Urothelium cell line (cell line): ENCODE measurements around the gene ARR3.
"Not testable (repeated sequence)": the region's sequence is repeated elsewhere in the genome, so short reads cannot be mapped to it uniquely, and the experiment has no call there.

Experiments used
- DNase-seq: peaks from one replicate; pipeline ENCODE4 v3.0.0; 2011; ENCODE audit warnings: low spot score, mixed read lengths
- FAIRE-seq: peaks from 2 replicates; lab custom pipeline; 2011; peaks lifted over from hg19 to GRCh38; lab: Jason Lieb, UNC

Gene ARR3

DNA sequence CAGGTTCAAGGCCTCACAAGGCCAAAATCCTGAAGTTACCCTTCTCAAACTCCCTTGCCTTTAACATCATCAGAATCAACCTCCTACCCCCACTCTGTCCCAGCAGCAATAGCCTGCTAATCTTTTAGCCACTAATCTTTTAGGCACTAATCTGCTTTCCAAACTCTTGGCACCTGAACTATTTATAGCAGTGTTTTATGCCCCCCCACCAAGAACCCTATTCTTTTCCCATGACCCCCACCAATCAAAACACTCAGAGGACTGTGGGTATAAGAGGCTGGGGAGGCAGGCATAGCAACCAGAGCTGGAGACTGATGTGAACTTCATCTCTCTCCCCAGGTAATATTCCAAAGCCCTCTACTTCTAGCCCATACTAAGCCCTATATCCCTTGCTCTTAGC is at the start of gene ARR3:
ARR3 (plus strand) TSS at position 301 of the 400 bp plus-strand sequence. CDS start 1,052 bp downstream, outside the sequence.
- DNase-seq (no peak), FAIRE-seq (no peak)

DNA sequence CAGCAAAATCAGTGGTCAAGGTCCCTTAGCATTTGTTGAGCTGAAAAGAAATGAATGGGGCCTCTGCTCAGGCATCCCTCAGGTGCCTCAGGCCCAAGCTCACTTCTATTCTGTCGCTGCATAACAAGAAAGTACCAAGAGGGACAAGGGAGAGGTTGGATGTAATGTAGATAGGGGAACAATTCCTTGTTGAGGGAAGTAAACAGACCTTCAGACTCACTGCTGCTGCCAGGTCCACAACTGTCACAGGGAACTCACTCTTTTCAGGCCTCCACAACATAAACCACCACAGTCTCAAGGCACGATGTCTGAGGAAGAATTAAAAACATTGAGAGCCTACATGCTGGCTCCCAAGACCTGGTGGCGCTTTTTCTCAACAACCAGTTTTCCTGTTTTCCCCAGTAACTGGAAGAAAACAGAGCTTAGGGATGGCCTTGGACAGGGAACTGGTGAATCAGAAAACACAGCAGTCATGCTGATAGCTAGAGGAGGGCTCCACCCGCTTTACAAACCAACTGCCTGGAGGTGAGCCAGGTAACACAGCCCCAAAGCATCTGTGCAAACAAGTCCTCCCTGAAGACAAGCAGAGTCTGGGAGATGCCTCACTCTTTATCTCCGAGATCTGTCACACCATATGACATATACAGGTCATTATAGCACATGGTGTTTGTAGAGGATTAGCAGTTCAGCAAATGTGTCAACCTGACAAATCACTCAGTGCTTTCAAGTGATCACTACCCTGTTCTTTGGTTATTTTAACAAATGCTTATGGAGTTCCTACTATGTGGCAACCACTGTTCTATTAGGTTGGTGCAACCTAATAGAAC is 48.0 kb upstream of the ARR3 start:
- no peak for FAIRE-seq
- no peak for DNase-seq

DNA sequence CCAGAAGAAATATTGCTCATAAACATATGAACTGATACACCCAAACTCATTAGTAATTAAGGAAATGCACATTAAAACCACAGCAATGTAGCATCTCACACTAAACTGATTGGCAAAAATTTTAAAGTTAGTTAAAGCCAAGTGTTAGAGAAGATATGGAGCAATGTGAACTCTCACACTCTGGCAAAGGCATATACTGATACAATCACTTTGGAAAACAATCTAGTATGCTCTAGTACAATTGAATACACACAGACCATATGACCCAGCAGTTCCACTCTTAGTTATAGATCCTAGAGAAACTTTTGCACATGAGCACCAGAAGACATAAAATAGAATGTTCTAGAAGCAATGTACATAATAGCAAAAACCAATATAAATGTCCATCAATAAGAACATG is 42.1 kb upstream of the ARR3 start:
- DNase-seq, result no peak
- FAIRE-seq, result no peak

DNA sequence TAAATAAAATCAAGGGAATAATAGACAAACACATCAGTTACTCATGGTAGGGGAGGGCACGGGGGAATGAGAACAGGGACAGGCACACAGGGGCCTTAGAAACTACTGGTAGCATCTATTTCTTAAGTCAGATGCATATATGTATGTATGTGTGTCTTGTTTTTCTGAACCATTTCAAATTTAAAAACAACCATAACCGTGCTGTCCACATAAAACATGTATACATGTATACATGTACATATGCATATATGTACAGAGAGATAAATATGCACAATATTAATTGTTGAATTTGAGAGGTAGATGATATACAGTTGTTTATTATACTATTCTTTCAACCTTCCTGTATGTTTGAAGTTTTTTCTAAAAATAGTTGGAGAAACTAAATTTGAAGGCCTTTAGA is 41.4 kb upstream of the ARR3 start:
- no peak for FAIRE-seq
- no peak for DNase-seq

DNA sequence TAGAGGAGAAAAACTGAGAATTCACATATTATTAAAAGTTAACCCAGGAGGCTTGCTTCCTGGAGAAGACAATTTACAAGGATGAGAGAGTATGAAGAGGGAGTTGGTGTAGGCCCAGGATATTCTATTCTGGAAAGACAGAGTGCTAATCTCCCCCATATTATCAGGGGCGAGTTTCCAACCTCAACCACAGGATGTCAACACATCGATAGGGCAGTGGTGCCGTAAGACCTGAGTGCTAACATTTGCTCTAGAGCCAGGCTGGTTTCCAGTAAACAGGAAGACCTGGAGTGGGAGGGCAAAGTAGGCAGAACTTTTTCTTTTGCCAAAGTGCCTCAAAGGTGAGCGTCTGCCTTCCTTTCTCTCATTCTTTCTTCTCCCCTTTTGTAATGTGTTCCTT is 36.5 kb upstream of the ARR3 start:
- FAIRE-seq (no peak), DNase-seq (no peak)

DNA sequence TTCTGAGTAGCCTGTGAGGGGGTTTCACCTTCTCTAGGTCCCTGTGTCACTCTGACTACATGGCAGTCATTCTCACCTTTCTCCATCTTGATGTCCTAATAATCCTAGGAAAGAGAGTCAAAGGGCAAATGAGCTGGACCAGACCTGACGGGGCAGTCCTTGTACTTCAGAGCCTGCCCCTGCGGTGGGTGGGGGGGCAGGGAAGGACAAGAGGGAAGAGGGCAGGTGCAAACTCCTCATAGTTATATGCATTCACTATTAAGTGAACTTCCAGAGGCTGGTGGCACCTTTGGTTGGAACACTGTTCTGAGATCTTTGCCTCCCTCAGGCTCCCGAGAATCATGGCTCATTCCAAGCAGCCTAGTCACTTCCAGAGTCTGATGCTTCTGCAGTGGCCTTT is 33.8 kb upstream of the ARR3 start, which contains the start of gene AWAT1:
AWAT1 (plus strand) TSS at position 301 of the 400 bp plus-strand sequence; CDS start at position 342, 41 bp downstream.
- DNase-seq (no peak), FAIRE-seq (no peak)

DNA sequence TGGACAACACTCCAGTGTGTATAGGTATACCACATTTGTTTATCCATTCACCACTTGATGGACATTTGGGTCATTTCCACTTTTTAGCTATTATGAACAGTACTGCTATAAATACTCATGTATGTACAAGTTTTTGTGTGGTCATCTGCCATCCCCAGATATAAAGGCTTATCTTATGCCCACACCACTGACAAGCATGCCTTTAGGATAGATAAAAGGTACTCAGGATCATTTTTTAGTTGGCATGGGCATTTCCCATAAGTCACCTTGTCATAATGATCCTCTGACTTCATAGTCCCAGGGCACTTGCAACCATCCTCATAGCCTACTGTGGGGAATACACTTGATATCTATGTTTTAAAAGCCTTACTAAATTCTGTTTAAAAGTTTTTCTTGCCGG is 27.4 kb upstream of the ARR3 start:
- FAIRE-seq (no peak), DNase-seq (no peak)

DNA sequence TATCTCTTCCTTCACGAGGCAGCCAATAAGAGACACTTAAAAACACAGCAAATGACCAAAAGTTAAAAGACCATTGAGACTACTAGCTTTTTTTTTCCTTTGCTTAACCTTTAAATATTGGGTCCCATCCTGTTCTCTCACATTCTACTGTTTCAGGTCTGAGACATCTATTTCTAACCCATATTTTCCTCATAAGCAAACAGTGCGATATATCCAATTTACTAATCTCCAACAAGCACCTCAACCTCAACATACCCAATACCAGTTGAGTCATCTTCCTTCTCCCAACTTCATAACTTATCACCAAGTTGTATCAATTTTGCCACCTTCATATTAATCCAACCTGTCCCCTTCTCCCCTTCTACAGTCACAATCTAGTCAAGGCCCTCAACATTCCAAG is 26.6 kb upstream of the ARR3 start:
- no peak for FAIRE-seq

DNA sequence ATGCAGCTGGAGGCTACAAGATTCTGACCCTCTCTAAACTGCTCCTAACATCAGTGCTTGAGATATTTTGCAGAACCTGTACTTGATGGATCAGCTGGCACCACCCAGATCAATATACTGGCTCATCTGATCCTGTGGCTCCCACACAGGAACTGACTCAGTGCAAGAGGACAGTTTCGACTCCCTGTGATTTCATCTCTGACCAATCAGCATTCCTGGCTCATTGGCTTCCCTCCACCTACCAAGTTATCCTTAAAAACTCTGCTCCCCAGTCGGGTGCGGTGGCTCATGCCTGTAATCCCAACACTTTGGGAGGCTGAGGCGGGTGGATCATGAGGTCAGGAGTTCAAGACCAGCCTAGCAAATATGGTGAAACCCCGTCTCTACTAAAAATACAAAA is 24.5 kb upstream of the ARR3 start:
- not testable (repeated sequence) for FAIRE-seq, DNase-seq

More for the DNA sequence above, 26.6 kb upstream of the ARR3 start:
- DNase-seq, result no peak

DNA sequence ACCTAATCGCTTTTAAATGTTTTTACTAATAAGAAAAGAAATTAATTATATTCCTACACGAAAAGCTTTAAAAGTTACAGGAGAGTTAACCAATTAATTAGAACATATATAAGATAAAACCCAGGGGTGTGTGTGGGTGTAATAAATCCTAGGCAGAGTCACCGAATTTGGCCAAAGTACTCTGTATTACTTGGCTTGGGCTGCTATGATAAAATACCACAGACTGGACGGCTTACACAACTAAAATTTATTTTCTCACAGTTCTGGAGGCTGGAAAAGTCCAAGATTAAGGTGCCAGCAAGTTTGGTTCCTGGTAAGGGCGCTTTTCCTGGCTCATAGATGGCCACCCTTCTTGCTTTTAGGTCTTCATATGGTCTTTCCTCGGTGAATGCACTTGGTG is 23.3 kb upstream of the ARR3 start:
- no peak for DNase-seq
- no peak for FAIRE-seq

DNA sequence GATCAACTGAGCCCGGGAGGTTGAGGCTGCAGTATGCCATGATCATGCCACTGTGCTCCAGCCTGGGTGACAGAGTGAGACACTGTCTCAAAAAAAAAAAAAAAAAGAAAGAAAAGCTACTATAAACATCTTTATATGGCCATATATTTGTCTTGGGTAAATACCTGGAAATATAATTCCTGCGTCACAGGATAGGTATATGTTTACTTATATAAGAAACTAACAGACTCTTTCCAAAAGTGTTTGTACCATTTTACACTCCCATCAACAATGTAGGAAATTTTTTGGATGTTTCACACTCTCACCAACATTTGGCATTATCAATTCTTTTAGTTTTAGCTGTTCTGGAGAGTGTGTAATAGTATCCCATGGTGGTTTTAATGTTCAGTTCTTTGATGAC is 20.9 kb upstream of the ARR3 start:
- DNase-seq (no peak), FAIRE-seq (no peak)

DNA sequence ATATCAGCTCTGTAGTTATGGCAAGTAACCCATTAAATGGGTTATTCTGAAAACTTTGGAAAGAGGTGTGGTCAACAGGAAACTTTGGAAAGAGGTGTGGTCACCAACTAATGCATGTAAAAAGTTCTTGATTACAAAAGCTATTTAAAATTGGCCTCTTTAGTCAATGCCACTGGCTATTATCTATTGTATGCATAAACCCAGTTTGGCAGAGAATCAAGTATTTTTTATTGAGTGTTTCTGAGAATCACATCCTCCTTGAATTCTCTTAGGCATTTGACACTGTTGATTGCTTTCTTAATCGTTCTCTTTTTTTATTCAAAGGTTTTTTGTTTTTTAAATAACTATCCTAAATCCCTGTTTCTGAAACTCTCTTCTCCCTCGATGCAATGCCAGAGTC is 15.6 kb upstream of the ARR3 start:
- no peak for FAIRE-seq

DNA sequence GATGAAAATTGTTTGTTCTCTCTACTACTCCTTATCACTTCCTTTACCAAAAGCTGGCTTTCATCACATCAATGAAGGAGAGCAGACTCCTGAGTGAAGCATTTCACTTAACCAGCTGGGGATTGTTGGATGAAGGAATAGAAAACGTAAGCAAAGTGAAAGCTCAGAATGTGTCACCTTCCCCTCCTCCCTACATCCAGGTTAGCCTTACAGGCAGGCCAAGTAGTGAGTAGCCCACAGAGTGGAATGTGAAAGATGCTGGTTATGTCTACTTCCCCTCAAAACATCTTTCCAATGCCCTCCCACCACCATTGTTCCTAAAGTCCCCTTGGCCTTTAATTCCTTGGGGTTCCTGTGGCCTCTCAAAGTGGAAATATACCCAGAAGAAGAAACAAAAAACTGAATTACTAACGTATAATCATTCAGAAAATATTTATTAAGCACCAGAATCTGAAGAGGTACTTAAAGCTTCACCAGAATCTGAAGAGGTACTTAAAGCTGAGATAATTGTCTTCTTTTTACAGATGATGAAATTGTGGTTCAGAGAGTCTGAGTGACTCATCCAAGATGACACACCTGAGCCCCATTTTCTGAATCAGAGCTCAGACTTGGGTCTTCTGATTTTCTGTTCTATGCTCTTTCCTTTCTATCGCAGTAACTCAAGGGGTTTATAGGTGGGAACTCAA is 14.6 kb upstream of the ARR3 start:
- DNase-seq (peak; percentile 36), FAIRE-seq (no peak)

More for the DNA sequence above, 15.6 kb upstream of the ARR3 start:
- no peak for DNase-seq

DNA sequence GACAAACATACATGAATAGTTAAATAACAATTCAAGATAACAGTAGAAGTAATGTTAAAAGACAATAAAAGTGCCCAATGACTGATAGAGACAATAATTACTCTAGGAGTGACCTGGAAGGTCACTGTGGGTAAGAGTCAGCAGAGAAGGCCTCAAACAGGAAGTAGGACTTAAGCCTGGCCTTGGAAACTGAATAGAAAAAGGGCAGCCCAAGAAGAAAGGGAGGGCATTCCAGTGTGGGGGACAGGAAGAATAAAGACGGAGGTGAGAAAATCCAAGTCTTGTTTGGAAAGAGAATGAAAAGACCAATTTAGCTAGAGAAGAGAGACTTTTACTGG is 14.1 kb upstream of the ARR3 start:
- DNase-seq (peak; percentile 30), FAIRE-seq (no peak)

DNA sequence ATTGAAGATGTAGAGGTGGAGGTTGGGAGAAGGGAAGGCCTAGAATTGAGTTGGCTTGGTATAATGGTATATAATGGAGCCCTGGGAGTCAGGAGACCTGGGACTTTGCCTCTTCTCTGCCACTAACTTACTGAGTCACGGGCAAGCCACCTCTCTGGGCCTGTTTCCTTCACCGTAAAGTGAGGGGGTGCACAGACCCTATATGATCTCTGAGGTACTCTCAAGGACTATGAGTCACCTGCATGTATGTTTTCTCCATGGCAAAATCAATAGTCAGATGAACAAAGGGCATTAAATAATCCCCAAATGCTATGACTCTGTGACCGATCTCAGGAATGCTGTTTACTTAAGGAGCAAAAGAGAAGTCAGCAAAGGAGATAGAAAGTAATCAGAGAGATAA is 13.2 kb upstream of the ARR3 start:
- no peak for FAIRE-seq

DNA sequence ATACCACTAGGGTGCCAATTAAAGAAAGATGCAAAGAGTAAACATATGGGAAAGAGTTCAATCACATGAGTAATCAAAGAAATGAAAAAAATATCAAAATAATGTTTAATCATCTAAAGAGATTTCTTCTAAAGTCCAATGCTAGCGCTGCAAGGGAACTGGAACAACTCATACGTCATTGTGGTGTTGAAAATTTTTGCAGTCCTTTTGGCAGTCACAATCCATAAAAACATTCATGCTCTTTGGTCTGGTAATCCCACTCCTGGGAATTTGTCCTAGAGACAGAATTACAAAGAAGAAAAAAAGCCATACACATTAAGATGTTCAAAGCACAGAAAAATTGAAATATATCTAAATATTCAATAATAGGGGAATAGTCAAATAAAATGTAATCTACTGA is 12.7 kb upstream of the ARR3 start:
- DNase-seq, result no peak
- FAIRE-seq, result no peak

More for the DNA sequence above, 13.2 kb upstream of the ARR3 start:
- no peak for DNase-seq

DNA sequence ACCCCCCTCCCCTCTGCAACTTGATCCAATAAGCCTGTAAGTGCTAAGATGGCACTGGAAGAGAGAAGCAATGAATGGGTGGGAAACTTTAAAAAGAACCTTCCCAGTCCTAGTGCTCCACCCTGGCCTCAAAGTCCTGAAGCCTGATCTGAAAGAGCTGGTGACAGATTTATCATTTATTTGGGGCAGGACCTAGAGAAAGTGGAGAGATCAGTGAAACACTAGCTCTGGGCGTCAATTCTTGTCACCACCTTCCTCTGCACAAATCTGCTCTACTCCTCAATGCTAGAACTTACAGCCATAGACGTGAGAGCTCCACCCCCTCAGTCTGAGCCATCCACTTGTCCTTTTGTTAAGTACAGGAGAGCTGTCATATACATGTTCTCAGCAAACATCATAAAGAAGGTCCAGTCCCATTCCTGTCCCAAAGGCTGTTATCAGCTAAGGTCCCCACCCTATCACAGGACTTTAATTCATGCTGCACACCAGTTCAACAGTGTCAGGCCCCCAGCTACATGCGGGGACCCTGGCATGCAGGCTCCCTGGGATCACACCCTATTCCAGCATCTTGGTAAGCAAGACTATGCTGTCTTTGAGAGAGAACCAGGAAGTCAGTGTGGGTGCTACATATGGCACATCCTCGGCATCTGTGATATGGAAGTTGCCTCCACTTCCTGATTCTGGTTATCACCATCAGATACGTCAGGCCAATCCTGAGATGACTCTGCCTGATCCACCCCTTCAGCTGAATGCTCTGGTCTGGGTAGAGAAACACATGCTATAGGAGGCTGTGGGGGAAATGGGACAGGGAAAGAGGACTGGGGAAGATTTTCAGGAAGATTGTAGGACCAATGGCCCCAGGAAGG is 10.5 kb upstream of the ARR3 start:
- FAIRE-seq (no peak), DNase-seq (no peak)

DNA sequence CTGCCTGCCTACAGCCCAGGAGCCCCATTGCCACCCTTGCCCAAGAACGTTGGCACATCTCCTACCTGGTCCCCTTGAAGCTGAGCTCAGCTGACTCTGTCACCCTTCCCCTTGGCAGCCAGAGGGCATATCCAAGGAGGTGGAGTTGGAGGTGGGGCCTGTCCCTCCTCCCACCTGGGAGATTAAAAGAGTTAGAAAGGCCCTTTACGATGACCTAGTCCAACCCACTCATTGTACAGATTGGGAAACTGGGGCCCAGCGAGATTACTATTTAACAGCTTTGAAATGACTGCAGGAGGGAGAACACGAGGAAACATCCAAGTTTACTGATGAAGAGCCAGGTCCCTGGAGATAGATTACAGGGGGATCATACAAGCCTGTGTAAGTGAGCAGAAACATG is 8.0 kb upstream of the ARR3 start, which contains the start of gene P2RY4:
P2RY4 (minus strand) TSS at position 101 of the 400 bp plus-strand sequence. CDS start 580 bp downstream, outside the sequence.
- FAIRE-seq, result no peak
- no peak for DNase-seq

DNA sequence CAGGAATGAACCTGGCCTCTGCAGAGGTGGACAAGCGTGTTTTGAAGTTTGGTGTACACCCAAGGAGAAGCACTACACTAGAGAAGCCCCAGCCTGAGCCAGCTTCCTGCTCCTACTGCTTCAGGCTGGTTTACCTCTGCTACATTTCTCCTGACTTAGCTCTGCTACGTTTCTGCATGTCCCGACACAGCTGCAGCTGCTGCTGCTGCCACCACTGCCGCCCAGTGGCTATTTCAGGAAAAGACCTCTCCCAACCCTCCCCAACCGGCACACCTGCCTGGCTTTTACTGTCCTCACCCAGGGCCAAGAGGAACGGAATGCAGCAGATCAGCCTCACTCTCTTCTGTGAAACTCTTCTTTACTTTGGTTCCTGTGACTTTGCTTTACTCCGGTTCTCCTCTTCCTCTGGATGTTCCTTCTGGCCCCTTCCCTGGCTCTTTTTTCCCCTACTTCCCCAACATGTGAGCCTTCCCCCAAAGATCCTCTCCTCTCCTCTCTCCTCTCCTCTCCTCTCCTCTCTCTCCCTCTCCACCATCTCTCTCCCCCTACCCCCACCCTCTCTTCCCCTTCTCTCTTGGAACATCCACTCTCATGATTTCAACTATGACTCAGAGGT is 5.1 kb upstream of the ARR3 start:
- peak; percentile 64 for DNase-seq
- FAIRE-seq, result no peak

DNA sequence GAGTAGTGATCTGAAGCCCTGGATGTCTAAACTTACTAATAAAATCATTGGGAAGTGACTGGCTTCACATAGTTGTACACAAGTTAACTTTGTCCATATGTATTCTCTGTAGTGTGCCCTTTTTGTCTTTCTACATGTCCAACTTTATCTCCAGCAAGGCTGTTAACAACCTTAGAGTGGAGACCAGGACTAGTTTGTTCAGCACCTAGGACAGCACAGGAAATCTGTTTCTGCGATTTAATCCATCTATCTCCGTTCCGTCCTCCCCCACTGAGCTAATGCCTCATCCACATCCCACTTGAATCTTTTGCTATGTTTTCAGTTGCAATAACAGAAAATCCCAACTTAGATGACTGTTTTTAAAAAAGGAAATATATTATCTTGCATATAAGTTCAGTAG is 3.4 kb upstream of the ARR3 start:
- FAIRE-seq (no peak), DNase-seq (no peak)

DNA sequence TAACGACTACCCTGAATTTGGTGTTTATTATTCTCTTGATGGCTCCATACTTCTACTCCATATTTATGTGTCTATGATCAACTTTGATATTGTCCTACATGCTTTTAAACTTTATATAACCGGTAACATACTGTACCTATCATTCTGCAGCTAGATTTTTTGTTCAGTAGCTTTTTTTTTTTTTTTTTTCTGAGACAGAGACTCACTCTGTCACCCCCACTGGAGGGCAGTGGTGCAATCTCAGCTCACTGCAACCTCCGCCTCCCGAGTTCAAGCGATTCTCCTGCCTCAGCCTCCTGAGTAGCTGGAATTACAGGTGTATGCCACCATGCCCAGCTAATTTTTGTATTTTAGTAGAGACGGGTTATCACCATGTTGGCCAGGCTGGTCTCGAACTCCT is 5.9 kb downstream of the ARR3 start:
- FAIRE-seq, result not testable (repeated sequence)

More for the DNA sequence above, 5.9 kb downstream of the ARR3 start:
- DNase-seq, result not testable (repeated sequence)
